ENCODE data around the gene NLGN1. TPM values are rescaled to one million over a fixed set of nuclear protein-coding genes. Genes with fewer than 3 reads are reported as not detected.
"Not testable (repeated sequence)": the region's sequence is repeated elsewhere in the genome, so short reads cannot be mapped to it uniquely, and the experiment has no call there.

NLGN1 gene
- not detected for total RNA-seq

DNA sequence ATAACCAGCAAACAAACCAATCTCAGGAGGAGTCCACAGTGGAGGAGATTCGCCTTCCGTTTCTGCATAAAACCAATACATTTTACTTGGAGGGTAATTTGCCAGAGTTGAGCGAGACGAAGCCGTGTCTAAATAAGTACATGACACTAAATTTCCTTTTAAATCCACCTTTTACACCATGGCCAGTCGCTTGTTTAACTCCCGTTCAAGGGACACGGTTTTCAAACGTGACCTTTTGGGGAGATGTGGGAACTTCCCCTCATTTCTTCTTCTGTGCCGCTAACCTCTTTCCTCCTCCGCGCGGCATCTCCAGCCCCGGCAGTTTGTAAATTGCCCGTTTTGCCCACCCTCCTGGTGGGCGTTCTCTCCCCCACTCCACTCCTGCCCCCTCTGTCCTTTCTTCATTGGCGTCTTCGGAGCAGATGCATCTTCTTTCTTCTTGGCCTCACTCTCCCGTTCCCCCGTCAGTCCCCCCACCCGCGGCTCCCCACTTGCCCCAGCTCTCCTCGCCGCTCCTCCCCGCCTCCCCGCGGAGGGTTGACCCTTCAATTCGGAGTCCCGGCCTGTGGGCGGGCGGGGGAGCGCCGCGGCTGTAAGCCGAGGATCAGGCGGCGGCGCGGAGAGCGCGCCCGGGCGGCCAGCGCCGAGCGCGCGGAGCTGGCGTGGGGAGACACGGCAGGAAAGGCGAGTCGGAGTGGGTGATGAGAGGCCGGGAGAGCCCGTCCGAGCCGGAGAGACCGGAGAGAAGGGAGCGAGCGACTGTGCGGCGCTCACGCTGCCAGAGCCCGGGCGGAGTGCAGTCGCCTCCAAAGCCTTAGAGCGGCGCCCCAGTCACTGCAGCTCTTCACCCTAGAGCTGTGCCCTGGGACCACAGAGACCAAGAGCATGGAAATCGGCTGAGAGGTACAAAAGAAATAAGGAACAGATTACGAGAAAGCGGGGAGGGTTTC is at the start of gene NLGN1:
NLGN1 (plus strand) TSS at position 584 of the 950 bp plus-strand sequence.
- peak within 1 kb of the TSS; percentile 77 for H3K4me3 Mint-ChIP-seq
- peak; percentile 7 for DNase-seq
- H3K4me1 Mint-ChIP-seq: peaks cover 22% of the 10 kb centered on the region
- H3K27me3 Mint-ChIP-seq: peaks cover 85% of the 10 kb centered on the region
- H3K27ac Mint-ChIP-seq: no peak within 1 kb of the TSS
- H3K9me3 Mint-ChIP-seq: peaks cover 1% of the 10 kb centered on the region
- no peaks in the 10 kb centered on the region for H3K36me3 Mint-ChIP-seq

DNA sequence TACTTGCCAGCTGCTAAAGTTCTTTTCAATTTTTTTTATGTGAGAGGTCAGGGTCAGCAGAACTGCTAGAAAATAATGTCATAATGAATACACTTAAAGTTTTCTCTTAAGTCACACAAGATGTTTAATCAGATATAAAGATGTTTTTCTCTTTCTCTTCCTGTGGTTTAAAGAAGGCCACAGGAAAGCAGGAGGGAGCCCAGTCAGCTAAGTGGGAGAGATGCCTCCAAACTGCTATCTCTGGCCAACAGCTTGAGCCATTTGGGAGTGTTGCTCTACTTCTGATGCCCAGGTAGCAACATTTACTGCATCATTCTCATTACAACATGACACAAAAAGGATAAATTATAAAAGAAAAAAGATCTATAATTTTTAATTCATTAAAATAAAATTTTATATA is 45.7 kb upstream of the NLGN1 start:
- peaks cover 16% of the 10 kb centered on the region for H3K9me3 Mint-ChIP-seq
- no peaks in the 10 kb centered on the region for H3K27me3 Mint-ChIP-seq
- no peak overlapping the region for H3K27ac Mint-ChIP-seq
- DNase-seq: no peak
- H3K4me1 Mint-ChIP-seq: no peaks in the 10 kb centered on the region
- no peak overlapping the region for H3K4me3 Mint-ChIP-seq
- no peaks in the 10 kb centered on the region for H3K36me3 Mint-ChIP-seq

DNA sequence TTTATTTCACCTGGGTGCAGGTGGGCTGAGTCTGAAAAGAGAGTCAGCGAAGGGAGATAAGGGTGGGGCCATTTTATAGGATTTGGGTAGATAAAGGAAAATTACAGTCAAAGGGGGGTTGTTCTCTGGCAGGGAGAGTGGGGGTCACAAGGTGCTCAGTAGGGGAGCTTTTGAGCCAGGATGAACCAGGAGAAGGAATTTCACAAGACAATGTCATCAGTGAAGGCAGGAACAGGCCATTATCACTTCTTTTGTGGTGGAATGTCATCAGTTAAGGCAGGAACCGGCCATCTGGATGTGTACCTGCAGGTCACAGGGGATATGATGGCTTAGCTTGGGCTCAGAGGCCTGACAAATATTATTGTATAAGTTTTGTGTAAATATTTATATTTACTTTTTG is 44.4 kb upstream of the NLGN1 start:
- not testable (repeated sequence) for DNase-seq, H3K36me3 Mint-ChIP-seq, H3K4me1 Mint-ChIP-seq, H3K4me3 Mint-ChIP-seq, H3K27ac Mint-ChIP-seq, H3K27me3 Mint-ChIP-seq
- H3K9me3 Mint-ChIP-seq: peaks cover 16% of the 10 kb centered on the region

DNA sequence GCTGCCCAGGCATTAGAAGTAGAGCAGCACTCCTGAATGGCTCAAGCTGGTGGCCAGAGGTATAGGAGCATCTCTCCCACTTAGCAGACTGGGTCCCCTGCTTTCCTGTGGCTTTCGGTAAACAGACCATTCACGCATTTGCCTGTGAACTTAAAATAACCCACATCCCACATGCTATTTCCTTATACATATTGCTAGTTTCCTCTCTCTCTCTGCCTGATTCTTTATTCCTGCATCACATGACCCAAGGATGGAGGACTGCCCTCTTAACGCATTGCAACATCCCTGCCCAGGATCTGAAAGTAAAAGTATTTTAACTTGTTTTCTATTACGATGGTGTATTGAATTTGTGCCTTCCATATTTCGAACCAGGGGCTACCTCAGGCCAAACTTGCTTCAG is 43.4 kb upstream of the NLGN1 start:
- H3K4me1 Mint-ChIP-seq: no peaks in the 10 kb centered on the region
- H3K27ac Mint-ChIP-seq: no peak overlapping the region
- DNase-seq: no peak
- no peaks in the 10 kb centered on the region for H3K27me3 Mint-ChIP-seq
- H3K36me3 Mint-ChIP-seq: no peaks in the 10 kb centered on the region
- peaks cover 12% of the 10 kb centered on the region for H3K9me3 Mint-ChIP-seq
- no peak overlapping the region for H3K4me3 Mint-ChIP-seq

DNA sequence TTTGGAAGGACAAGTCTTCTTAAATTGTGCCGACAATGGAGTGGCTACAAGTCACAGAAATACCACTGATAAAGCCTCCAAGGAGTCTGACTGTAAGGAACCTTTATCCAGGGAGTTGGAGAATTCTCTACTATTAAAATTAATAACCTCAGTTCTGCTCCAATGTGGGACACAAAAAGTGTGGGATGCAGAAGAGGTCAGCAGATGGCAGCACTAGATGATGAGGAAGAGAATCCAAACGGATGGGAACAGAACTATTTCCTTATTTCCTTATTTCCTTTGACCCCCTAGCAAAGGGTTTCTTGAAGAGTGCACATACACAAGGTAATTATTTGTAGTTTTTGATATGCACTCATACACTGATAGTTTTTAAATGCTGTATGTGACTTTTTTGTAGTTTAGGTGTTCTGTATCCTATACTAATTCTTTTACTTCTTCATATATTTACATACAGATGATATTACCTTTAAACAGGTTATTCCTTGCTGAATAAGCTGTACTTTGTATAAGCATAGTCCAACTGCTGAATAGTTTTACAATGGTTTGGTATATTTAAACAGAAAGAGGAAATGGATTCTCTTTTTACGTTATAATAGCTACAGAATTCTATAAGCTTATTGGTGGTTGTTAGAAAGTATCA is 25.6 kb upstream of the NLGN1 start:
- H3K4me1 Mint-ChIP-seq: no peaks in the 10 kb centered on the region
- H3K9me3 Mint-ChIP-seq: no peaks in the 10 kb centered on the region
- no peak overlapping the region for H3K4me3 Mint-ChIP-seq
- no peaks in the 10 kb centered on the region for H3K36me3 Mint-ChIP-seq
- no peak overlapping the region for H3K27ac Mint-ChIP-seq
- H3K27me3 Mint-ChIP-seq: no peaks in the 10 kb centered on the region
- no peak for DNase-seq

DNA sequence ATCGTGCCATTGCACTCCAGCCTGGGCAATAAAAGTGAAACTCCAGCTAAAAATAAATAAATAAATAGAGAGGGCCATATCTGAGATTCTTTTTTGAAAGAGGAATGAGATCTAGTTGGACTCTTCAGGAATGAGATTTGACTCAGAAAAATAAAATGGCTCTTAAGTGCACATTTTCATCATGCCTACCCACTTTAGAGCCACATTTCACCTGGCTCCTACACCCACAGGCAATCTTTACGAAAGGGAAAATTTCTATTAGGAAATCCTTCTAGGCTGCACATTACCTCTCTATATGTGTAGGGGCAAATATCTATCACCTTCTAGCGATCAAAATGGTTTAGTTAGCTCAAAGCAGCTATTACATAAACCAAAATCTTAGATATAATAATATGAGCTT is 16.9 kb upstream of the NLGN1 start:
- Mint-ChIP-seq H3K9me3 (no peaks in the 10 kb centered on the region), H3K4me1 (no peaks in the 10 kb centered on the region), H3K27ac (no peak overlapping the region), H3K27me3 (no peaks in the 10 kb centered on the region), H3K36me3 (no peaks in the 10 kb centered on the region), H3K4me3 (no peak overlapping the region)
- no peak for DNase-seq

DNA sequence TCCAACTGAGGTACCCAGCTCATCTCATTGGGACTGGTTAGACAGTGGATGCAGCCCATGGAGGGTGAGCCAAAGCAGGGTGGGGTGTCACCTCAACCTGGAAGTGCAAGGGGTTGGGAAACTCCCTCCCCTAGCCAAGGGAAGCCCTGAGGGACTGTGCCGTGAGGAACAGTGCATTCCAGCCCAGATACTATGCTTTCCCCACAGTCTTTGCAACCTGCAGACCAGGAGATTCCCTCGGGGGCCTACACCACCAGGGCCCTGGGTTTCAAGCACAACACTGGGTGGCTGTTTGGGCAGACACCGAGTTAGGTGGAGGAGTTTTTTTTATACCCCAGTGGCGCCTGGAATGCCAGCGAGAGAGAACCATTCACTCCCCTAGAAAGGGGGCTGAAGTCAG is 15.6 kb upstream of the NLGN1 start:
- not testable (repeated sequence) for H3K4me1 Mint-ChIP-seq, H3K27me3 Mint-ChIP-seq, H3K36me3 Mint-ChIP-seq, H3K4me3 Mint-ChIP-seq, DNase-seq, H3K9me3 Mint-ChIP-seq, H3K27ac Mint-ChIP-seq

DNA sequence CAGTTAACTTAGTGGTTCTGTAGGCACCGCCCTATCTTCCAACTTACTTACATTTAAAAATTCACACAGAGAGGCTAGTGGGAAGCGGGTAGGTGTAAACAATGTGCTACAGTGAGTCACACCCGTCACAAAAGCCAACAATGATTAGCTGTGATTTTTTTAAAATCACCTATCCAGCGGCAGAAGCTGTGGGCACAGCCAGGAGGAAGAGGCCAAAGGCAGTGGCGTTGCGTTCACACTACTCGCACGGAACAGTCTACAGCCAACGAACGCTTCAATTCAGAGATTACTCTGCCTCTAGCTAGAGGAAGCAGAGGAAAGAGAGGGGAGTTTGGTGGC is 2.5 kb upstream of the NLGN1 start:
- peaks cover 1% of the 10 kb centered on the region for H3K9me3 Mint-ChIP-seq
- DNase-seq: peak; percentile 1
- peaks cover 22% of the 10 kb centered on the region for H3K4me1 Mint-ChIP-seq
- H3K27me3 Mint-ChIP-seq: peaks cover 79% of the 10 kb centered on the region
- H3K36me3 Mint-ChIP-seq: no peaks in the 10 kb centered on the region
- H3K4me3 Mint-ChIP-seq: peak overlapping the region; percentile 77
- H3K27ac Mint-ChIP-seq: no peak overlapping the region

DNA sequence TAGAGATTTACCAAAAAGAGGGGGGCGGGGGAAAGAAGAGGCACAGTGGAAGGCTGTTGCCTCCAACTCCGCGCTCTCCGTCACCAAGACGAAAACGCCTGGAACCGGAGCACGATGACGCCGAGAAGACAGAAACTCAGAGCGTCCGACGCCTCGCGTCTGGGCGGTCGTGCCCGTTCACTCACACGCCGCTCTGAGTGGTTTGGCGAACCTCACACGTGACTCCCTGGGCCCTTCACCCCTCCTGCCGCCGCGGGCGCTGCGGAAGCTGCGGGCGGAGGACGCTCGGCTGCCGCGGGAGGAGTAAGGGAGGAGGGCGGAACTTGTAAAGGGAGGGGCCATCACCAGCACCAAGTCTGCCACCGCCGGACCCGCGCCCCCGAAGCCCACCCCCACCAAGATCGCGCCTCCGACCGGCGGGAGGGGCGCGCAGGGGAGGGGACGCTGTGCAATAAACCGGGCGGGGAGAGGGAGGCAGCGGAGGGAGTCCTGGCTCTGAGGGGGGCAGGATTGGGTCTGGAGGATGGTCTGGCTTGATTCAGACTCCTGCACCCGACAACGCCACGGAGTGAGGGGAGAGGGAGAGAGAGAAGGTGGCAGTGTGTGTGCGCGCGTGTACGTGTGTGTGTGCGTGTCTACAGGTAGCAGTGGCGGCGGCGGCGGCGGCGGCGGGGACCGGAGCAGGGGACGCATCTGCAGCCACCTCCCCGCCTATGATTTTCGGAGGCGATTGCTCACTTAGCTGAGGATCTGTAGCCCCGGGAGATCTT is 1.9 kb upstream of the NLGN1 start:
- H3K27ac Mint-ChIP-seq: no peak overlapping the region

DNA sequence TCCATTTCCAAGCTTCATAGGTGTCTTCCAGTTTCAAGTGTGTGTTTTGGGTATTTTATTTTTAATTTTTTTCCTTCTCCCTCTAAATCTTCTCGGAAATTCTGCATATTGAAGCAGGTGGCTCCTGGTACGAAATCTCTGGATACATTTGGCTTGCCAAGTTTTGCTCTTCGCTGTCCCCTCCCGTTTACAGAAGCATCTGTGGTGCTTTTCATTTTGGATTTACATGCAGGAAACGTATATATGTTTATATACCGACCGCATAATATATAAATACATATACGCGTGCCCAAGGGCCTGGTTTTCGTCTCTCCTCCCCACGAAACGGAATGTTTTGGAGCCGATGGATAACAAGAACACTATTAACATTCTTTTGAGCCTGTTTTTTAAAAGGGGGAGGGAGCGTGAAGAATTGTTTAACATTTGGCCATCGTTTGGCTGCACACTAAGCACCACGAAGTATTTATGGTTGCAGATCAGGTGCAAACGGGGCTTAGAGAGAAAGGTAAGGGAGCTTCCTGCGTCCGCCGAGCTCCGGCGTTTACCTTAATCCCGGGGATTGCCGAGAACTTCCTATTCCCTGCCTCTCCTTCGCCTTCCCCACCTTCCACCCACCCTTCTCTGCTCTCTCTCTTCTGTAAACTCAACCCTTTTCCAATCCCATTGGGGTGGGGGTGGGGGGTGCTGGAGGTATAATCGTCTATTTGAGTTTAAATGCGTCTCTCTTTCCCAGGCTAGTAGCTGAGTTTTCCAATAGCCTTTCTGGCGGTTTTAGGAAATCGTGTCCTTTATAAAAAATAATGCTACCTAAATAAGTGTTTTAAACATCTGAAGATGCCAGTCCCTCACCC is 1.1 kb upstream of the NLGN1 start:
- no peaks in the 10 kb centered on the region for H3K36me3 Mint-ChIP-seq
- no peak for DNase-seq
- H3K9me3 Mint-ChIP-seq: peaks cover 1% of the 10 kb centered on the region
- H3K27ac Mint-ChIP-seq: no peak overlapping the region
- H3K4me1 Mint-ChIP-seq: peaks cover 22% of the 10 kb centered on the region
- H3K27me3 Mint-ChIP-seq: peaks cover 84% of the 10 kb centered on the region
- peak overlapping the region; percentile 77 for H3K4me3 Mint-ChIP-seq

More for the DNA sequence above, 1.9 kb upstream of the NLGN1 start:
- Mint-ChIP-seq H3K4me1 (peaks cover 22% of the 10 kb centered on the region), H3K27me3 (peaks cover 84% of the 10 kb centered on the region), H3K4me3 (peak overlapping the region; percentile 77), H3K36me3 (no peaks in the 10 kb centered on the region), H3K9me3 (peaks cover 1% of the 10 kb centered on the region)
- peak; percentile 64 for DNase-seq

DNA sequence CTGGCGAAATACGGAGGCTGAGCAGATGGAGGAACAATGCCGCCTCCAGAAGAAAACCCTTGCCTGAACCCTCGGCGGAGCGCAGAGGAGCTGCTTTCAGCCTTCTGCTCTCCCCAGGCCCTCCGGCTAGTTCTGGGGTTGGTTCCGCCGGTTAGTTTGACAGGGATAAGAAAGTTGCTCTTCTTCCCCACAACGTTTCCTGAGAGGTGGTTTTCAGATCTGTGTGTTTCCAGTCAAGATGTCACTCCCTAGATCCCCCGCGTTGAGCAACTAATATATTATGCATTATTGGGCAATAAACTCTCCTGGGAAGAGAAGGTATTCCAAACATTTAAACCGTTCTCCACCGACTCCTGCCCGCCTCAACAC is 551 bp downstream of the NLGN1 start:
- H3K4me3 Mint-ChIP-seq: no peak overlapping the region
- peaks cover 80% of the 10 kb centered on the region for H3K27me3 Mint-ChIP-seq
- H3K4me1 Mint-ChIP-seq: peaks cover 22% of the 10 kb centered on the region
- peaks cover 1% of the 10 kb centered on the region for H3K9me3 Mint-ChIP-seq
- no peak overlapping the region for H3K27ac Mint-ChIP-seq
- no peak for DNase-seq
- no peaks in the 10 kb centered on the region for H3K36me3 Mint-ChIP-seq

DNA sequence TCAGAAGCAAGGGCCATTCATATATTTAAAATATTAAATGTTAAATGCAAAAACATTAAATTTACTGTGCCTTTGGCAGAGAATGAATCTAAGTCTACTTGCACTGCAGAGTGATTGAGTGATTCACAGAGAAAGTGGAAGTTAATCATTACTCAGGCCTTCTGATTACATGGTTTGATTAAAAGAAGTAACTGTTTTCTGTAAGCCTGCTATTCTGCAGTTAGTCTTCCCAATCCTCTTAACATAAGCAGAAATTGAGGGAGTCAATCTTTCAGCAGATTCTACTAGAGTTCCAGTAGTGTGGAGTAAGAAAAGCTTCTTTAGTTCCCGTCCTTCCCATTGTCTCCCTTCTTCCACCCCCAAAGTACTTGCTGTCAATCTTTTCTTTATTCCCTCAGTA is 1.5 kb downstream of the NLGN1 start:
- Mint-ChIP-seq H3K4me3 (no peak overlapping the region), H3K36me3 (no peaks in the 10 kb centered on the region), H3K4me1 (peaks cover 22% of the 10 kb centered on the region), H3K9me3 (peaks cover 1% of the 10 kb centered on the region), H3K27me3 (peaks cover 72% of the 10 kb centered on the region), H3K27ac (no peak overlapping the region)
- DNase-seq: no peak

DNA sequence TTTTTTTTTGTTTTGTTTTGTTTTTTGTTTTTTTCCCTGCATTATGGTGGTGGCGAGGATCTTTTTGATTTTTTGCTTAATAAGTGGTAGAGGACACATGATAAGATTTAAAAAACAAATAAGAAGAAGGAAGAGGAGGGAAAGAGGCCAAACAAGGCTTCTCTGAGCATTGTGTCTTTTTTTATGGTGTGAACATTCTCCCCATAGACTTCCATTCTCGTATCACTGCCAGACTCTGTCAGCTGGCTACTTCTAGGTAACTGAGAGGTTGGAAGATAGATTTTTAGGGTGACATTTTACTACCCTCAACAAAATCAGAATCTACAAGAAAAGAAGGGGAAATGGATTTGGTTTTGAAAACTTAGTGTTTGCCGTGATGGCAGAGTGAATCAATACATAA is 3.8 kb downstream of the NLGN1 start:
- no peak overlapping the region for H3K4me3 Mint-ChIP-seq
- H3K27me3 Mint-ChIP-seq: peaks cover 53% of the 10 kb centered on the region
- no peaks in the 10 kb centered on the region for H3K9me3 Mint-ChIP-seq
- DNase-seq: no peak
- H3K4me1 Mint-ChIP-seq: peaks cover 9% of the 10 kb centered on the region
- H3K27ac Mint-ChIP-seq: no peak overlapping the region
- H3K36me3 Mint-ChIP-seq: no peaks in the 10 kb centered on the region

DNA sequence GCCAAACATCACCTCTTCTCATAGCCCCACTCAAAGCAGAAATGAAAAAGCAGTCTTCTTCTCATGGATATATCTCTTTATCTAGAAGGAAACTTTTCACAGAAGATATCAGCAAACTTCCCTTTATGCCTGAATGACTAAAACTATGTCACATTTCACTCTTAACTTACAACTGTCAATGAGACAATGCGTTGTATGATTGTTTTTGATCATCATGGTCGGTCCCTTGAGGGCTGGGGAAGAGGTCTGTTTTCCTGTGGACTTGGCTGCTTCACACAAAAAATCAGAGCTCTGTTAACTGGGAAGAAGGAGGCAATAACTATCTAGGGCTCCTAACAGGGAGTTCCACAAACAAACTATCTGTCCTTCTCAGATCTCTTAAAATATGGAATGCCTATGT is 5.1 kb downstream of the NLGN1 start:
- no peak for DNase-seq
- Mint-ChIP-seq H3K27me3 (peaks cover 40% of the 10 kb centered on the region), H3K4me1 (peaks cover 2% of the 10 kb centered on the region), H3K36me3 (no peaks in the 10 kb centered on the region), H3K9me3 (no peaks in the 10 kb centered on the region), H3K27ac (no peak overlapping the region), H3K4me3 (no peak overlapping the region)
